ENCODE data around the gene PLXNB2.
"Not testable (repeated sequence)": the region's sequence is repeated elsewhere in the genome, so short reads cannot be mapped to it uniquely, and the experiment has no call there.

Gene PLXNB2

GRCh38 chr22:50276143-50276542 is 31.3 kb downstream of the PLXNB2 start:
- peak; percentile 22 for TF ChIP-seq CTCF (IDR thresholded peaks at IDR 0.05; ENCODE audit: insufficient read depth, missing control alignments)
- no peak for FAIRE-seq
- no peak for DNase-seq (ENCODE audit: insufficient read length, low spot score)

- no peak for TF ChIP-seq CTCF (IDR thresholded peaks at IDR 0.05; ENCODE audit: insufficient read depth, missing control alignments)
- DNase-seq (ENCODE audit: insufficient read length, low spot score) (no peak), FAIRE-seq (no peak)
These were observed 32.0 kb downstream of the PLXNB2 start for GRCh38 chr22:50275181-50276055.

DNA sequence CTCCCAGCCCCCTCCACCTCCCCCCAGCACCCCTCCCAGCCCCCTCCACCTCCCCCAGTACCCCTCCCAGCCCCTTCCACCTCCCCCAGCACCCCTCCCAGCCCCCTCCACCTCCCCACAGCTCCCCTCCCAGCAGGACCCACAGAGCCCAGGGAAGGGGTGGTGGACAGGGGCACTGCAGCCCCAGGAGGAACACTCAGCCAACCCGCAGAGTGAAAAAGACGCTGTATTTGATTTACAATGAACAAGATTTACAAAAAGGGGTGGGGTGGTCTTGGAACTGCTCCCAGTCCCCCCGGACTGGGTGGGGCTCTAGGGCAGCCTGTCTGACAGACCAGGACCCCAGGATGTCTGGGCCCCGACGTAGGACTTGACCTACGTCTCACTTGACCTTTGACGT is 32.7 kb downstream of the PLXNB2 start:
- DNase-seq (ENCODE audit: insufficient read length, low spot score) (no peak), FAIRE-seq (no peak)

DNA sequence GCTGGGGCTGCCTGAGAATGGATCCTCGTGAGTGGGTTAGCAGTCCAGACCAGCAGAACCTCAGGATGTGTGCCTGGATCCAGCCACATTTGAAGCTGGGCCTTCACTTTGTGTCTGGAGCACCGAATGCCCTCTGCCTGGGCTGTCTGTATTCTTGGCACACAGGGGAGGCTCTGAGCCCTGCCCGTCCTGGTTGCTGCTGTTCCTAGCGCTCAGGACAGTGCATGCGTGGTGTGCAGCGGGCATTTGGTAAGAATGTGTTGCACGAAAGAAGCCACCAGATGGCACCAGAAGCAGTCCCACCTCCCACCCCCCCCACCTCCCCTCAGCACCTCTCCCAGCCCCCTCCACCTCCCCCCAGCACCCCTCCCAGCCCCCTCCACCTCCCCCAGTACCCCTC is 33.1 kb downstream of the PLXNB2 start:
- FAIRE-seq (no peak), DNase-seq (ENCODE audit: insufficient read length, low spot score) (no peak)
- peak; percentile 42 for TF ChIP-seq CTCF (IDR thresholded peaks at IDR 0.05; ENCODE audit: insufficient read depth, missing control alignments)

More for the DNA sequence above, 32.7 kb downstream of the PLXNB2 start:
- no peak for TF ChIP-seq CTCF (IDR thresholded peaks at IDR 0.05; ENCODE audit: insufficient read depth, missing control alignments)

DNA sequence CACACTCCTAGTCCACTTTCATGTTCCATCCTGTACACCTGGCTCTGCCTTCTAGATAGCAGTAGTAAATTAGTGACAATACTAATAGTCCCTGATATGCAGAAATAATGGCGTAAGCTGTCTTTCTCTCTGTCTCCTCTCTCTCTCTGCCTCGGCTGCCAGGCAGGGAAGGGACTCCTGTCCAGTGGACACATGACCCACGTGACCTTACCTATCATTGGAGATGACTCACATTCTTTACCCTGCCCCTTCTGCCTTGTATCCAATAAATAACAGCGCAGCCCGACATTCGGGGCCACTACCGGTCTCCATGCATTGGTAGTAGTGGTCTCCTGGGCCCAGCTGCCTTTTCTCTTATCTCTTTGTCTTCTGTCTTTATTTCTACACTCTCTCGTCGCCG is 33.7 kb downstream of the PLXNB2 start:
- not testable (repeated sequence) for FAIRE-seq; DNase-seq (ENCODE audit: insufficient read length, low spot score)

- DNase-seq (ENCODE audit: insufficient read length, low spot score); FAIRE-seq: not testable (repeated sequence)
These were observed 34.1 kb downstream of the PLXNB2 start for GRCh38 chr22:50273352-50273751.

DNA sequence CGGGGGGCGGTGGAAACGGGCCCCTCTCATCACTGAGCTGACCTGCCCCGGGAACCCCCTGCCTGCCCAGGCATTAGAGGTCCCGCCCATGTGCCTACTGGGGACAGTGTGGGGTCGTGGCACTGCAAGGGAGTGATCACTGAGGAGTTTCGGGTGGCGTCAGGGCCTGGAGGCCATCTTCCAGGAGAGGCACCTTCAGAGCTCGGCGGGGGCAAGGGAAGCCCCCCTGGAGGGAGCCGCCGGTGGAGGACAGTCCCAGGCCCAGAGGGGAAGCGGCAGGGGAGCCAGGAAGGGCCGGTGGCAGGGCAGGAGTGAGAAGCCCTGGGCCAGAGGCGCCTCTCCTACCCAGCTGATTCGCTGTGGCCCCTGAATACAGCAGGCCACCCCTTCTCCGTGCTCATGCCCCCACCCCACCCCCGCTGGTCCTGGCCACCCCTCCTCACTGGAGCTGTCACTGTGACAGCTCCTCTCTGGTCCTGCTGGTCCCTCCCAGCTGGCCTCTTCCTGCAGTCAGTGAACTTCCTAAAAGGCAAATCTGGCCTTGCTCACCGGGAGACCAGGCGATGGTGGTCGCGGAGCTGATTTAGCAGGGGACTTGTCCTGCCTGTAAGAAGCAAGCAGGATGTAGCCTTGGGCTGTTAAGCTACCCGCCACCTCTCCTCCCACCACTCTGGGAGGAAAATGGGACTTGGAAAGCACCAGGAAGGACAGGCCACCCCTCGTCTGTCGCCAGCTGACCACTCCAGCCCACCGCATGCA is 35.2 kb downstream of the PLXNB2 start:
- FAIRE-seq (no peak), DNase-seq (ENCODE audit: insufficient read length, low spot score) (no peak)

More for the DNA sequence above, 35.2 kb downstream of the PLXNB2 start:
- no peak for TF ChIP-seq CTCF (IDR thresholded peaks at IDR 0.05; ENCODE audit: insufficient read depth, missing control alignments)

All from D721Med (cell line).